IPS-NIHi11 (cell line): ENCODE results near the gene PLA2G4E.

Experiments
- DNase-seq: peaks from one replicate; pipeline ENCODE4 v3.0.0; 2012; ENCODE audit warnings: mixed read lengths, low spot score

Gene PLA2G4E

GRCh38 chr15:42018306-42019224 lies 2.3 kb downstream of the PLA2G4E start:
- no peak for DNase-seq

- no peak for DNase-seq
These were observed 3.9 kb downstream of the PLA2G4E start for GRCh38 chr15:42016971-42017370.

GRCh38 chr15:42014406-42014805 lies 6.4 kb downstream of the PLA2G4E start:
- no peak for DNase-seq

GRCh38 chr15:42012928-42013482 lies 7.8 kb downstream of the PLA2G4E start:
- DNase-seq, result no peak

- DNase-seq, result no peak
These were observed 8.6 kb downstream of the PLA2G4E start for GRCh38 chr15:42012241-42012640.

- no peak for DNase-seq
These were observed 9.8 kb downstream of the PLA2G4E start for GRCh38 chr15:42011074-42011473.

- DNase-seq, result no peak
These were observed 10.4 kb downstream of the PLA2G4E start for GRCh38 chr15:42010434-42010833.

GRCh38 chr15:42009474-42009873 lies 11.4 kb downstream of the PLA2G4E start:
- no peak for DNase-seq

GRCh38 chr15:42009022-42009421 lies 11.8 kb downstream of the PLA2G4E start:
- DNase-seq, result no peak

GRCh38 chr15:42007386-42007785 lies 13.5 kb downstream of the PLA2G4E start:
- no peak for DNase-seq

GRCh38 chr15:42002333-42002732 lies 18.5 kb downstream of the PLA2G4E start:
- no peak for DNase-seq

GRCh38 chr15:42001236-42001635 lies 19.6 kb downstream of the PLA2G4E start:
- DNase-seq, result no peak

GRCh38 chr15:41999290-42000285 lies 21.3 kb downstream of the PLA2G4E start:
- no peak for DNase-seq

GRCh38 chr15:41997845-41998244 lies 23.0 kb downstream of the PLA2G4E start:
- DNase-seq, result no peak

- DNase-seq, result no peak
These were observed 23.8 kb downstream of the PLA2G4E start for GRCh38 chr15:41996921-41997592.

- no peak for DNase-seq
These were observed 24.5 kb downstream of the PLA2G4E start for GRCh38 chr15:41996376-41996775.

GRCh38 chr15:41995476-41995855 lies 25.4 kb downstream of the PLA2G4E start:
- no peak for DNase-seq

GRCh38 chr15:41994772-41995475 lies 25.9 kb downstream of the PLA2G4E start:
- DNase-seq, result no peak

GRCh38 chr15:41994171-41994650 lies 26.6 kb downstream of the PLA2G4E start:
- no peak for DNase-seq

- no peak for DNase-seq
These were observed 27.2 kb downstream of the PLA2G4E start for GRCh38 chr15:41993472-41994170.
